Dendritic cell treated with granulocyte-macrophage colony-stimulating factor and Interleukin-4, amounts not matched to agents 40 ng/mL and 50 ng/mL, for 4 days (primary cell): ENCODE results near the gene EPB41L3.
"Not testable (repeated sequence)": the region's sequence is repeated elsewhere in the genome, so short reads cannot be mapped to it uniquely, and the experiment has no call there.

Experiments
- H3K27ac Mint-ChIP-seq: one replicate; pipeline ENCODE4 v1.8.0; 2022; ENCODE audit warnings: mild to moderate bottlenecking, mixed read lengths
- H3K27me3 Mint-ChIP-seq: one replicate; pipeline ENCODE4 v1.8.0; 2022; ENCODE audit warnings: mild to moderate bottlenecking, mixed read lengths
- H3K36me3 Mint-ChIP-seq: one replicate; pipeline ENCODE4 v1.8.0; 2022; ENCODE audit warnings: low read depth, mixed read lengths
- H3K4me1 Mint-ChIP-seq: one replicate; pipeline ENCODE4 v1.8.0; 2022; ENCODE audit warnings: low read depth, mixed read lengths
- H3K4me3 Mint-ChIP-seq: one replicate; pipeline ENCODE4 v1.8.0; 2022; ENCODE audit warnings: mild to moderate bottlenecking, moderate library complexity, mixed read lengths
- H3K9me3 Mint-ChIP-seq: one replicate; pipeline ENCODE4 v1.8.0; 2022; ENCODE audit warnings: mixed read lengths
- intact Hi-C: fragments of 100-400 bp; cut with micrococcal nuclease; formaldehyde crosslinking; loops from one replicate; pipeline ENCODE4 v1.15.0; 2022

EPB41L3 gene

GRCh38 chr18:5543773-5544389 lies at the start of gene EPB41L3:
Gene EPB41L3 (minus strand): TSS chr18:5543997. CDS start chr18:5489183, 54,814 bp downstream.
- Mint-ChIP-seq H3K4me3 (peak within 1 kb of the TSS; percentile 77), H3K9me3 (no peaks in the 10 kb centered on the region), H3K4me1 (peaks cover 31% of the 10 kb centered on the region), H3K36me3 (no peaks in the 10 kb centered on the region), H3K27ac (peak within 1 kb of the TSS; percentile 77), H3K27me3 (no peaks in the 10 kb centered on the region)
- intact Hi-C loops, result loop anchor here (2.0 to 10.0 kb wide), 2 partner anchors 39 to 309 kb away; no protein-coding TSS in a partner anchor

GRCh38 chr18:5588529-5588928 lies 44.7 kb upstream of the EPB41L3 start:
- intact Hi-C loops, result loop anchor here (5.0 to 10.0 kb wide), 3 partner anchors 234 to 354 kb away; partner anchors contain the start of gene ZBTB14
- no peak overlapping the region for H3K4me3 Mint-ChIP-seq
- peaks cover 15% of the 10 kb centered on the region for H3K27me3 Mint-ChIP-seq
- no peak overlapping the region for H3K27ac Mint-ChIP-seq
- peaks cover under 1% of the 10 kb centered on the region for H3K4me1 Mint-ChIP-seq
- no peaks in the 10 kb centered on the region for H3K9me3 Mint-ChIP-seq
- H3K36me3 Mint-ChIP-seq, result no peaks in the 10 kb centered on the region

DNA sequence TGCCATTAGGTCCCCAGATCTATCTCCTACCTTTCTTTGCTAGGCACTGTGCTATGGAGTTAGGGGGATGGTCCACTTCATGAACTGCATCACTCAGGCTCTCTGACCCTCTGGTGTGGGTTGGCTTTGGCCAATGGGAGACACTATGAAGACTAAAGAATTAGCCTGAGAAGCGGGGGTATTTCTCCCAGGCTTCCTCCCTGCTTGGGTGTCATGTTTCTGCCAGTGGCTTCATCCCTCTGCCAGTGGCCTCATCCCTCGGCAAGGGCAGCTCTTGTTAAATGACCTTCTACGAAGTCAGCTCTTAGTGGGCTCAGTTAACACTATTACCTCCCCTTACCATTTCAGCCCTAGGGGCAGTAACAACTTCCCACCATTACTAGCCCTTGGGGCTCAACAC lies 41.9 kb upstream of the EPB41L3 start:
- Mint-ChIP-seq H3K9me3 (no peaks in the 10 kb centered on the region), H3K4me1 (peaks cover 22% of the 10 kb centered on the region), H3K27ac (no peak overlapping the region), H3K36me3 (no peaks in the 10 kb centered on the region), H3K27me3 (peaks cover 13% of the 10 kb centered on the region), H3K4me3 (no peak overlapping the region)
- intact Hi-C loops, result loop anchor here (5.0 to 10.0 kb wide), 3 partner anchors 237 to 351 kb away; partner anchors contain the start of gene ZBTB14

- Mint-ChIP-seq H3K9me3 (no peaks in the 10 kb centered on the region), H3K4me1 (peaks cover 22% of the 10 kb centered on the region), H3K27me3 (peaks cover 10% of the 10 kb centered on the region), H3K27ac (no peak overlapping the region), H3K36me3 (no peaks in the 10 kb centered on the region), H3K4me3 (no peak overlapping the region)
- intact Hi-C loops, result loop anchor here (5.0 to 10.0 kb wide), 5 partner anchors 123 to 350 kb away; partner anchors contain the start of gene ZBTB14
Measured at GRCh38 chr18:5584746-5585417, 41.1 kb upstream of the EPB41L3 start.

GRCh38 chr18:5582849-5583681 lies 39.3 kb upstream of the EPB41L3 start:
- Mint-ChIP-seq H3K27ac (peak overlapping the region; percentile 85), H3K4me1 (peaks cover 22% of the 10 kb centered on the region), H3K4me3 (peak overlapping the region; percentile 30), H3K27me3 (peaks cover 10% of the 10 kb centered on the region), H3K36me3 (no peaks in the 10 kb centered on the region), H3K9me3 (no peaks in the 10 kb centered on the region)
- intact Hi-C loops, result loop anchor here (2.0 to 10.0 kb wide), 5 partner anchors 38 to 348 kb away; partner anchors contain the start of gene ZBTB14

- intact Hi-C loops, result loop anchor here (2.0 to 10.0 kb wide), 5 partner anchors 37 to 347 kb away; partner anchors contain the start of gene ZBTB14
- H3K4me1 Mint-ChIP-seq, result peaks cover 22% of the 10 kb centered on the region
- no peaks in the 10 kb centered on the region for H3K9me3 Mint-ChIP-seq
- no peaks in the 10 kb centered on the region for H3K36me3 Mint-ChIP-seq
- H3K27ac Mint-ChIP-seq, result peak overlapping the region; percentile 85
- H3K4me3 Mint-ChIP-seq, result no peak overlapping the region
- peaks cover 11% of the 10 kb centered on the region for H3K27me3 Mint-ChIP-seq
Measured at GRCh38 chr18:5582076-5582475, 38.3 kb upstream of the EPB41L3 start.

GRCh38 chr18:5574843-5575242 lies 31.0 kb upstream of the EPB41L3 start:
- no peak overlapping the region for H3K4me3 Mint-ChIP-seq
- peak overlapping the region; percentile 56 for H3K27ac Mint-ChIP-seq
- H3K4me1 Mint-ChIP-seq, result peaks cover 14% of the 10 kb centered on the region

GRCh38 chr18:5571666-5572065 lies 27.9 kb upstream of the EPB41L3 start:
- Mint-ChIP-seq H3K9me3 (no peaks in the 10 kb centered on the region), H3K36me3 (no peaks in the 10 kb centered on the region), H3K4me3 (no peak overlapping the region), H3K27ac (no peak overlapping the region), H3K27me3 (peaks cover 13% of the 10 kb centered on the region), H3K4me1 (peaks cover 19% of the 10 kb centered on the region)
- intact Hi-C loops, result no loop called here

More at GRCh38 chr18:5574843-5575242, 31.0 kb upstream of the EPB41L3 start:
- intact Hi-C loops, result no loop called here
- no peaks in the 10 kb centered on the region for H3K9me3 Mint-ChIP-seq
- H3K36me3 Mint-ChIP-seq, result no peaks in the 10 kb centered on the region
- H3K27me3 Mint-ChIP-seq, result peaks cover 13% of the 10 kb centered on the region

DNA sequence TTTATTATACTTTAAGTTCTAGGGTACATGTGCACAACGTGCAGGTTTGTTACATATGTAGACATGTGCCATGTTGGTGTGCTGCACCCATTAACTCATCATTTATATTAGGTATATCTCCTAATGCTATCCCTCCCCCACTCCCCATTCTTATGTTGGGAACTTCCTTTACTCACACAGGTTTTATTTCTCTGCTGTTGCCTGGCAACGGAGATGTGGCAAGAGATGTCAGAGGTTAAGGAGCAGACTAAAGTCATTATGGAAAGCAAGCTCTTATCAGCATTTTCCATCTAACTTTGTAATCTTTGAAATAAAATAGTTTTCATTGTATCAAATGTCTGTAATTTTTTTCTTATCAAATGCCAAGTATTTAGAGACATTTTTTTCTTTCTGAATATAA lies 26.8 kb upstream of the EPB41L3 start:
- H3K9me3 Mint-ChIP-seq, H3K4me3 Mint-ChIP-seq, intact Hi-C loops, H3K27ac Mint-ChIP-seq, H3K36me3 Mint-ChIP-seq: not testable (repeated sequence)
- Mint-ChIP-seq H3K4me1 (peaks cover 19% of the 10 kb centered on the region), H3K27me3 (peaks cover 14% of the 10 kb centered on the region)

DNA sequence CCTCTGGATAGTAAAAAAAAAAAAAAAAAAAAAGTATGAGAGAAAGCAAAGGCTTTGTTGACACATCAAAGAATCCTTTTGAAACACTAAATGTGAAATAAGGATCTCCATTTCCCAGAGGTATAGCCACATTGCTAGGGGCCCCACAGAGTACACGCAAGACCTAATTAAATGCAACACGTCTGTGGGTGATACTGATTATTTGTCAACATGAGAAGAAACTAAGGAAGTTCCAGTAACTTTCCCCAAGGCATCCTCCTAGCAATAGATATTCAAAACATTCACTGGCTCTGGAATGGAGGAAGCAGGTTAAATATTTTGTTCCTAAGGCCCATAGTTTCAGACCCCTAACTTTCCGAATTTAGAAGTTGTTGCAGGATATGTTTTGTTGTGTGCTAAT lies 24.6 kb upstream of the EPB41L3 start:
- H3K27me3 Mint-ChIP-seq, result peaks cover 21% of the 10 kb centered on the region
- intact Hi-C loops, result loop anchor here (10.0 kb wide), 1 partner anchor 56 kb away; no protein-coding TSS in a partner anchor
- no peak overlapping the region for H3K4me3 Mint-ChIP-seq
- H3K9me3 Mint-ChIP-seq, result no peaks in the 10 kb centered on the region
- H3K36me3 Mint-ChIP-seq, result no peaks in the 10 kb centered on the region
- H3K4me1 Mint-ChIP-seq, result peaks cover 6% of the 10 kb centered on the region
- H3K27ac Mint-ChIP-seq, result no peak overlapping the region

GRCh38 chr18:5558851-5559250 lies 15.1 kb upstream of the EPB41L3 start:
- H3K4me3 Mint-ChIP-seq, result no peak overlapping the region
- no peaks in the 10 kb centered on the region for H3K36me3 Mint-ChIP-seq
- peaks cover 21% of the 10 kb centered on the region for H3K27me3 Mint-ChIP-seq
- intact Hi-C loops, result no loop called here
- no peak overlapping the region for H3K27ac Mint-ChIP-seq
- H3K9me3 Mint-ChIP-seq, result no peaks in the 10 kb centered on the region
- H3K4me1 Mint-ChIP-seq, result peaks cover 11% of the 10 kb centered on the region

DNA sequence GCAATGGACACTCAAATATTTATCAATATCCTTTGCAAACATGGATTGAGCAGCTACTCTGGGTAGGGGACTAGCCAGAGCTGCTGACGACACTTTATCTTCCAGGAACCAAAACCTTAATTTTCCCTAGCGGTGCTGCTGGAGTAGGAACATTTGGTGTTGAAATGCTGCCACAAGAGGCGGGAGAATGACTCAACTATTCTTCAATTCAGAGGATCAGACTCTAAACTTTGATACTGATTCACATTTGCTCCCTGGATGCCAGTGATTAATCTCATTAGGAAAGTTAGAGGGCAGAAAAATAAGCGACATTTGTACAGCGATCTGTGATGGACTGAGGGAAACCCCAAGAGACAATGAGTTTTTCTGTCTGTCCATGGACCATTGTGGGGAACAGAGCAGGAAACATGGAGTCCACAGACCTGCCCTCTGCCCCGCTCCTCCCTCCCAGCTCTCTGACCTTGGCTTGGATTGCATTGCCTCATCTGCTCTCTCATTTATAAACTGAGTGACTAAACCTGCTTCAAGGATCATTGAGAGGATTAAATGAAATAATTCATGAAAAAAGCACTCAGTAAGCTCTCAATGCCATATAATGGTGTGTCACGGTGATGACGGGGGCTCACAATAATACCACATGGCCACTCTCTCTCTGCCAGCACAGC lies 12.6 kb upstream of the EPB41L3 start:
- H3K4me1 Mint-ChIP-seq, result peaks cover 11% of the 10 kb centered on the region
- H3K36me3 Mint-ChIP-seq, result no peaks in the 10 kb centered on the region
- intact Hi-C loops, result no loop called here
- no peak overlapping the region for H3K4me3 Mint-ChIP-seq
- no peak overlapping the region for H3K27ac Mint-ChIP-seq
- H3K9me3 Mint-ChIP-seq, result no peaks in the 10 kb centered on the region
- peaks cover 17% of the 10 kb centered on the region for H3K27me3 Mint-ChIP-seq

DNA sequence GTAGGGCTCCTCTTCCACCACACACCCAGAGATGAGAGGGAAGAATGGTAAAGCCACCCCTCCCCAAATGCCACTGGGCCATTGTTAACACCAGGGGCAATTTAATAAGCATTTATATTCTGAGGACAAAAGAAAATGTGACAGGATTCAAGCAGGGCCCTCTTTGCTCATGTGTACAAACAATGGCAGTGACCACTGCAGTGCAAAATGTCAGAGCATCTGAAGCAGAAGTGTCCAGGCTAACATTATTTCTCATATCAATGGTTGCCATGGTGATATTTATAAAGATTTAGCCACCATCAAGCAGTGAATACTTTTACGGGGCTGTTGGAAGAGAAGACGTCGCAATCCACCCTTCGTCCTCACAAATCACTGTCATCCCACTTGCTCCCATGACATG lies 10.8 kb upstream of the EPB41L3 start:
- no peaks in the 10 kb centered on the region for H3K9me3 Mint-ChIP-seq

More for the DNA sequence above, 10.8 kb upstream of the EPB41L3 start:
- H3K4me1 Mint-ChIP-seq, result peaks cover 16% of the 10 kb centered on the region
- intact Hi-C loops, result no loop called here
- H3K27ac Mint-ChIP-seq, result no peak overlapping the region
- H3K27me3 Mint-ChIP-seq, result peaks cover 18% of the 10 kb centered on the region
- H3K4me3 Mint-ChIP-seq, result no peak overlapping the region
- H3K36me3 Mint-ChIP-seq, result no peaks in the 10 kb centered on the region
